SHP77 (cell line): ENCODE data around the gene HADHA.
"Not testable (repeated sequence)": the region's sequence is repeated elsewhere in the genome, so short reads cannot be mapped to it uniquely, and the experiment has no call there.

ENCODE experiments used
- DNase-seq, 2 experiments: peaks; one replicate each; lab custom pipeline; 2025; lab: John Stamatoyannopoulos, UW

HADHA gene

GRCh38 chr2:26174691-26175465 is 69.6 kb downstream of the HADHA start:
- DNase-seq = no peak

DNA sequence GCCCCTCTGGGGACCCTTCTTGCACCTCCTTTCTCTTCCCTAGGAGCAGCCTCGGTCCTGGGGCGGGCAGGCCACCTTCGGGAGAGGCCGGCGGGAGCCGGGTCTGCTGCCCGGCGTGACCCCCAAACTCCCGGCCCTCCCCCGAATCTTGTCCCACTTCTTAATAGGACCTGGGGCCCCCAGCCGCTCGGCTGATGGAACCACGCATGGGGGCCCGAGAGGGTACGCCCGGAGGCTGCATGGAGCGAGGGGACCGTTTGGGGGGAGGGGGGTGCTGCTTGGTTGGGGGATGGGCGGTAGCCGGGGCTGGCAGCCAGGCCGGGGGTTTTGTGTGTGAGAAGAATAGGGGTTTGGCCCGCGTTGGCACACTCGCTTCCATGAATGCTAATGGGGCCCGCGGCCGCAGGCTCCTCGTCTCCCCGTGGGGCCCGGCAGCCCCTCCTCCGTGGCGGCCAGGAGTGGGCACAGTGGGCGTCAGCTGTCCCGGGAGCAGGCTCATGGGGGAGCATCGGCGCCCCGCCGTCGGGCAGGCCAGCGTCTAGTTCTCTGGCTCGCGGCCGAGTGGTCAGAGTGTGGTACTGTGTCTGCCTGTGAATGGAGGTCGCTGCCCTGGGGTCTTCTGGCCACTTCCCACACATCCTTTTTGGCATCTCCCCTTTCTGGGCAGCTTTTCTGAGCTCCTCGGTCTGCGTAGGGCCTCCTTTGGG is 70.5 kb downstream of the HADHA start:
- DNase-seq = no peak

DNA sequence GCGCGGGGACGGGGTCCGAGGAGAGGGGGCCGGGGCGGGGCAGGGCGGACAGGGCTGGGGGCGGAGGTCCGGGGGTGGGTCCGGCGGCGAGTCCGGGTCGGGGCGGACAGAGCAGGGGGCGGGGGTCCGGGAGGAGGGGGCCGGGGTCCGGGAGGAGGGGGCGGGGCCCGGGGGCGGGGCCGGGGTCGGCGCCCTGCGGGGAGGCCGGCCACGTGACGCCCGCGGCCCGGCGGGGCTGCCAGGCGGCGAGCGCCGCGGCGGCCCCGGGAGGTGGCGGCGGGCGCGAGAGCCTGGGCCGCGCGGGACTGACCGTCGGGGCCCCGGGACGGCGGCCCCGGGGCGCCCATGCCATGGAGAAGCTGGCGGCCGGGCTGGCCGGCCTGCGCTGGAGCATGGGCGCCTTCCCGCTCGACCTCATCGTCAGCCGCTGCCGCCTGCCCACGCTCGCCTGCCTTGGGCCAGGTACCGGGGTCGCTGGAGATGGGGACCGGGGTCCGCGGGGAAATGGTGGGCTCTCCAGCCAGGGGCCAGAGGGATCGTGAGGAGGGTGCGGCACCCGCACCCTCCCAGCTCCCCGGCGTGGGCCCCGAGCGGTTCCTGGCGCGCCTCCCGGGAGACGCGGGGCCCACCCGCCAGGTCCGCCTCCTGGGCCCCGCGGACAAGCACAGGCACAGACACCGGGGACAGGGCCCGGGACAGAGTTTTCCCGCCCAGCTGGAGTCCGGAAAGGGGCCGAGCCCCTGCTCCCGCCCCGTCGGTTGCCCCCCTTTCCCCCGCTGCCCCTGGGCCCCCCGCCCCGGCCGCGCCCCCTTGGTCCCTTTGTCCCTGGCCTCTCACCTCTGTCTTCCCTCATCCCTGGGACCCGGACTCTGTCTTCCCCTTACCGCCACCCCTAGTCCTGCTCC is 71.3 kb downstream of the HADHA start, which contains the start of gene GAREM2:
GAREM2 (plus strand) TSS at position 218 of the 905 bp plus-strand sequence; CDS start at position 351, 133 bp downstream.
- DNase-seq = no peak

DNA sequence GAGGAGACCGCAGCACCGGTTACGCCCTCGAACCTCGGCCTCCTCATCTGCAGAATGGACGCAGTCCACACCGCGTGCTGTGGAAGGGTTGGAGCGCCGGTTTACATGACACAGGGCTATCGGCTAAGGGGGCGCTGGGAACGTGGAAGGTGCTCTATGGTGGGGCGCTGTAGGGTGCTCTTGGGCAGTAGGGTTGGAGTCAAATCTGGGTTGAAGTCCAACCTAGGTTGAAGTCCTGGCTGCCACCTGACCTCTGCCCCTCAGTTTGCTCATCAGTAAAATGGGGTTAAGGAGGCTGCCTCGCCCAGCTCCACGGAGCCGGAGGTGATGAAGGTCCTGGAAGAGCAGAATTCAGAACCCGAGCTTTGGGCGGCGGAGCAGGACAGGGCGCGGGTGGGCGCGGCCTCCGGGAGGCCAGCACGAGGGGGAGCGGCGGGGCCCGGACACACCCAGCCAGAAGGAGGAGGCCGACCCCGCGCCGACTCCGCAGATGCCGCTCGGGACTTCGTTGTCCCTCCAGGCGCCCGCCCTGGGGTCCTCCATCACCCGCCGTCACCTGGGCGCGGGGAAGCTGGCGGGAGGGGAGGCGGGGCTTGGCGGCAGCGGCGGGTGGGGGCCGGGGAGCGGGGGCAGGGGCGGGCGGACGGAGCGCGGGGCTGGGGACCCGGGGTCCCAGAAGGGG is 72.1 kb downstream of the HADHA start:
- no peak for DNase-seq

GRCh38 chr2:26170795-26171194 is 73.6 kb downstream of the HADHA start:
- DNase-seq = no peak

DNA sequence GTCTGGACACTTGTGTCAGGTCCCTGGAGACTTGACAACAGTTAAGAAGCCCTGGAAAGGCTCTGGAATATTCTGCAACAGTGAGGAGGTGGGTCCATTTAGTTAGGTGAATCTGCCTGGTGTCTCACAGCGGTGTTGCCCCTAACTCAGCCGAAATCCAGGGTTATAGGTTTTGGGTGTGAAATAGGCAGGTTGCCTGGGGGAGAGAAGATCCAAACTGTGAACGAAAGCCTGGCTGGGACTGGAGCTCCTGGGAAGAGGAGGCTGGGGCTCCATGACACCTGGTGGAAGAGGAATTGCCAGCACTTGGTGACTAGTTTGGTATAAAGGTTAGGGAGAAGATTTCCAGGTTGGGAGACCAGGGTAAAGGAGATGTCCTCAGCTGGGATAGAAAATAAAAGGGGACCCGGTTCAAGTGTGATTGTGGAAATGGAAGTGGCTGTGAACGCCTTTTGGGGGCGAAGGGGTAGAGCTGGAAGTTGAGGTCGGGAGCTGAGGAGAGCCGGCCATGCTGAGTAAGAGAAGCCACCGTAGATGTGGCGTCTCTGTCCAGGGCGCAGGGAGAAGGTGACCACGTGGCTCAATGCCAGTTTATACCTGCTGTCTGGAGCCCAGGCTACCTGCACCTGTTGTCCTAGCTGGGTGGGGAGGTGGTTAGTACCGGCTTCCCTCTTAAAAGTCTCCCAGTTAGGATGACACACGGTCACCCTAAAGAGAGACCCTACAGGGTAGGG is 74.6 kb downstream of the HADHA start:
- DNase-seq = no peak

- no peak for DNase-seq
Observed at GRCh38 chr2:26169226-26169625, 75.2 kb downstream of the HADHA start.

DNA sequence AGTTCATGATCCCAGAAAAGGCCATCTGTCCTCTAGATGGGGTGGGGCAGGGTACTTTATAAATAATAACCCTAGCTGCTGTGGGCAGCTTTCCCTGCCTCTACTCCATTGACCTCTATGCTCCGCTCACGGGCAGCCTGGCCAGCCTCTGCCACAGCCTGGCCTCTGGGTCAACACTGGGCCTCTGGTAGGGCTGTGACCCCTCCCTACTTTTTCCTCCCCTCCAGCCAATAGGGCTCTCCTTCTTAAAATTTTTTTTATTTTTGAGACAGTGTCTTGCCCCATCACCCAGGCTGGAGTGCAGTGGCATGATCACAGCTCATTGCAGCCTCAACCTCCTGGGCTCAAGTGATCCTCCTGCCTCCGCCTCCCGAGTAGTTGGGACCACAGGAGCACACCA is 75.6 kb downstream of the HADHA start:
- no peak for DNase-seq

DNA sequence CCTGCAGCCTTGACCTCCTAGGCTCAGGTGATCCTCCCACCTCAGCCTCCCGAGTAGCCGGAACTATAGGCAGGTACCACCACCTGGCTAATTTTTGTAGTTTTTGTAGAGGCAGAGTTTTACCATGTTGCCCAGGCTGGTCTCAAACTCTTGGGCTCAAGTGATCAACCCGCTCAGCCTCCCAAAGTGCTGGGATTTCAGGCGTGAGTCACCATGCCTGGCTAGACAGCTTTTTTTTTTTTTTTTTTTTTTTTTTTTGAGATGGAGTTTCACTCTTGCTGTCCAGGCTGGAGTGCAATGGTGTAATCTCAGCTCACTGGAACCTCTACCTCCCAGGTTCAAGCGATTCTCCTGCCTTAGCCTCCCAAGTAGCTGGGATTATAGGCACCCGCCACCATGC is 77.9 kb downstream of the HADHA start:
- not testable (repeated sequence) for DNase-seq

GRCh38 chr2:26165403-26165802 is 79.0 kb downstream of the HADHA start:
- no peak for DNase-seq

- DNase-seq = no peak
Observed at GRCh38 chr2:26164641-26165211, 79.7 kb downstream of the HADHA start.

DNA sequence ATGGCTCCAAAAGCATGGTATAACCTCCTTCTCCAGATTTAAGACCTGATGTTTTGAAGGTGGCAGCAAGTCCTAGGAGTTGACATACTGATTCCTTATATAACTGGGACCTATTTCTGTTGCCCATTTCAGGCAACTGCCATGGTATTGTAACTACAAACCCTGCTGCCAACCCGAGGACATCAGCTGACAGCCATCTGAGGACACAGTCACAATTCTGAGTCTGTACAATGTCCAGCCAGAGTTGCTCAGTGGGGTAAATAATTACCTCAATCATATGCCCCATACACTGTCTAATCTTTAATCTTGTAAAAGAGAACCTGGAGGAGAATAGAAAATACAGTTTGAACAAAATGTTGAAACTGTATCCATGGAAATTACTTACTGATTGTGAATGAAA is 80.2 kb downstream of the HADHA start:
- DNase-seq = no peak

GRCh38 chr2:26162963-26163362 is 81.5 kb downstream of the HADHA start:
- DNase-seq = no peak

DNA sequence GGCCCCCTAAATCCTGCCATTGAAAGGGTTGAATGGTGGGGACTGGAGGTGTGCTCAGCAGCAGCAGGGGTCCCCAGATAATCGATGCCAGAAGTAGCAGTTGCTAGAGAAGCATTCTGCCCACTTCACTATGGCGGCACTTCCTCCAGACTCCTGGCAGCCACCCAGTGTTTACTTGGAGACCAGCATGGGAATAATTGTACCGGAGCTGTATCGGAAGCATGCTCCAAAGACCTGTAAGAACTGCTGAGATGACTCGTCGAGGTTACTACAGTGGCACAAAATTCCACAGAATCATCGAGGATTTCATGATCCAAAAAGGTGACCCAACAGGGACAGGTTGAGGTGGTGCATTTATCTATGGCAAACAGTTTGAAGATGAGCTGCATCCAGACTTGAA is 82.5 kb downstream of the HADHA start:
- no peak for DNase-seq

- no peak for DNase-seq
Observed at GRCh38 chr2:26157580-26157979, 86.9 kb downstream of the HADHA start.

GRCh38 chr2:26150243-26150642 is 94.2 kb downstream of the HADHA start:
- no peak for DNase-seq

GRCh38 chr2:26148501-26148900 is 95.9 kb downstream of the HADHA start:
- DNase-seq = no peak

GRCh38 chr2:26144953-26145680 is 99.3 kb downstream of the HADHA start:
- peak; percentile 56 to 57 for DNase-seq

GRCh38 chr2:26144031-26144430 is 100.4 kb downstream of the HADHA start:
- DNase-seq = no peak

DNA sequence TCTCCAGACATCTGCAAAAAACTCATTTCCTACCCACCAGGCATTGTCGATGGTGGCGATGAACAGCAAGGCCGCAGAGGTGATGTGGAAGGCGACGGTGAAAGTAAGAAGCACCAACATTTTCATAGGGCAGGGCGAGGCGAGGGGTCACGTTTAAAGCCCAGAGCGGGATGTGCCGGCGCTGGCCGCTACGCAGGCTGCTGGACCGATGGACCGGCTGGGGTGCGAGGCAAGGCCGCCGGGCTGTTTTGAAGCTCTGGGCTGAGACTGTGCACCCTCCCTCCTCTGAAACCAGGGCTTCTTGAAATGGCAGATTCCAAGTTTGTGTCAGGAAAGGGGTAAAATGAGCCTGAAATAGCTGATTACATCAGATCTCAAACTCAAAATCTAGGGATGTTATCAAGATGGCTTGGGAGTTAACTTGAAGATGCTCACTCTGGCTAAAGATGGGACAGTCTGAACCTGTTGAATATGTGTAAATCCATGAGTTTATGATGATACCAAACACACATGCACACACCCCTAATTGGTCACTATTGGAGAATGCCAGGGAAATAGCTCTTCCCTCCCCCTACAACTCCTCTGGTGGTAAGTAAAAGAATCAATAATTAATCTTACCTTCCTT is 103.2 kb downstream of the HADHA start:
- no peak for DNase-seq
